Lower leg skin (tissue), 4 donors: ENCODE measurements around the gene OR2W1. TPM values are rescaled to one million over a fixed set of nuclear protein-coding genes. Genes with fewer than 3 reads are reported as not detected.
A peak's percentile ranks its signal among the peaks of the same experiment; 100 is the strongest.

Experiments
- DNase-seq, 2 donors: peaks; one replicate each; pipeline ENCODE4 v3.0.0-alpha.2; 2019; ENCODE audit warnings: low spot score in 2 of 2
- H3K4me3 ChIP-seq: fragments of 200-600 bp; sonication (generic); 2 replicates; pipeline ENCODE4 v1.5.1; 2017; ENCODE audit warnings: mild to moderate bottlenecking, low read depth; ENCODE audit not compliant: poor library complexity, severe bottlenecking
- POLR2A ChIP-seq, 2 donors: fragments of 450-650 bp; IDR thresholded peaks; one replicate each; pipeline ENCODE4 v1.6.1; 2016 to 2017; ENCODE audit warnings: antibody characterized with exemption in 2 of 2, mild to moderate bottlenecking in 1 of 2, moderate library complexity in 1 of 2
- WGBS, 2 donors: methylation state at CpG; one replicate each; pipeline ENCODE4 v1.1.5; 2018; 5-methylcytosine and 5-hydroxymethylcytosine counted together
- intact Hi-C: fragments of 100-400 bp; cut with DNase I; formaldehyde crosslinking; loops from one replicate; pipeline ENCODE4 v1.15.0; 2023; ENCODE audit warnings: low total_unique reads
- total RNA-seq, 4 donors: library from RNA; depleted of rRNA; stranded (reverse); fragments of >200 nt; gene quantifications; one replicate each; pipeline ENCODE4 v1.1.0, GENCODE V29; 2016
- TF ChIP-seq, protein P1 (sequence below), 3 donors: fragments of 450-650 bp; IDR thresholded peaks; one replicate each; pipeline ENCODE4 v1.5.1; 2016; ENCODE audit warnings: antibody characterized with exemption in 3 of 3, mild to moderate bottlenecking in 3 of 3, moderate library complexity in 2 of 3

OR2W1 gene
- total RNA-seq, 4 donors from 2014 or later = not detected

DNA sequence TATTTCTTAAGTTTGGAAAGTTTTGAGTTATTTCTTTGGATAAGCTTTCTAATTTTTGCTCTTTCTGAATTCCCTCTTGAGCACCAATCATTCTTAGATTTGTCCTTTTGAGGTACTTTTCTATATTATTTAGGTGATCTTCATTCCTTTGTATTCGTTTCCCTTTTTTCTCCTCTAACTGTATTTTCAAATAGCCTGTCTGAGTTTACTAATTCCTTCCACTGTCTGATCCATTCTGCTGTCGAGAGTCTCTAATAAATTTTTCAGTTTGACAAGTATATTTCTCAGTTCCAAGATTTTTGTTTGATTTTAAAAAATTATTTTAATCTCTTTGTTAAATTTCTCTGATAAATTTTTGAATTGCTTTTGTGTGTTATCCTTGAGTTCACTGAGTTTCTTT is 23.5 kb downstream of the OR2W1 start:
- TF ChIP-seq, protein P1, sequence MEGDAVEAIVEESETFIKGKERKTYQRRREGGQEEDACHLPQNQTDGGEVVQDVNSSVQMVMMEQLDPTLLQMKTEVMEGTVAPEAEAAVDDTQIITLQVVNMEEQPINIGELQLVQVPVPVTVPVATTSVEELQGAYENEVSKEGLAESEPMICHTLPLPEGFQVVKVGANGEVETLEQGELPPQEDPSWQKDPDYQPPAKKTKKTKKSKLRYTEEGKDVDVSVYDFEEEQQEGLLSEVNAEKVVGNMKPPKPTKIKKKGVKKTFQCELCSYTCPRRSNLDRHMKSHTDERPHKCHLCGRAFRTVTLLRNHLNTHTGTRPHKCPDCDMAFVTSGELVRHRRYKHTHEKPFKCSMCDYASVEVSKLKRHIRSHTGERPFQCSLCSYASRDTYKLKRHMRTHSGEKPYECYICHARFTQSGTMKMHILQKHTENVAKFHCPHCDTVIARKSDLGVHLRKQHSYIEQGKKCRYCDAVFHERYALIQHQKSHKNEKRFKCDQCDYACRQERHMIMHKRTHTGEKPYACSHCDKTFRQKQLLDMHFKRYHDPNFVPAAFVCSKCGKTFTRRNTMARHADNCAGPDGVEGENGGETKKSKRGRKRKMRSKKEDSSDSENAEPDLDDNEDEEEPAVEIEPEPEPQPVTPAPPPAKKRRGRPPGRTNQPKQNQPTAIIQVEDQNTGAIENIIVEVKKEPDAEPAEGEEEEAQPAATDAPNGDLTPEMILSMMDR (IDR thresholded peaks at IDR 0.05) = no peak
- no peak for TF ChIP-seq POLR2A (IDR thresholded peaks at IDR 0.05)
- no peak overlapping the region for H3K4me3 ChIP-seq
- 73 to 74% methylated on average over 2 of the region's 2 CpGs for WGBS, 2 donors
- intact Hi-C loops = loop anchor here (10.0 kb wide), 1 partner anchor 327 kb away; no protein-coding TSS in a partner anchor
- DNase-seq = no peak

DNA sequence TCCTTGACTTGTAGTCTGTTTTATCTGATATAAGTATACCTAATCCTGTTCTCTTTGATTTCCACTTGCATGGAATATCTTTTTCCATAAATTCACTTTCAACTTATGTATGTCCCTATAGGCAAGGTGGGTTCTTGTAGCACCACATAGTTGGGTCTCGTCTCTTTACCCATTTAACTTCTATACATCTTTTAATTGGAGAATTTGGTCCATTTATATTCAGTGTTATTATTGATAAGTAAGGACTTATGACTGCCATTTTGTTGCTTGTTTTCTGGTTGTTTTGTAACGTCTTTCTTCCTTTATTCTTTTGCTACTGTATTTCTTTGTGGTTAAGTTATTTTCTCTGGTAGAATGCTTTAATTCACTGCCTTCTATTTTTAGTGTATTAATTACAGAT is 25.3 kb downstream of the OR2W1 start:
- no peak for DNase-seq
- H3K4me3 ChIP-seq = no peak overlapping the region
- intact Hi-C loops = loop anchor here (5.0 to 10.0 kb wide), 2 partner anchors 182 to 325 kb away; no protein-coding TSS in a partner anchor
- TF ChIP-seq POLR2A (IDR thresholded peaks at IDR 0.05) = no peak
- TF ChIP-seq, protein P1 (IDR thresholded peaks at IDR 0.05) = no peak
- WGBS, 2 donors = 67 to 68% methylated on average over 2 of the region's 2 CpGs

DNA sequence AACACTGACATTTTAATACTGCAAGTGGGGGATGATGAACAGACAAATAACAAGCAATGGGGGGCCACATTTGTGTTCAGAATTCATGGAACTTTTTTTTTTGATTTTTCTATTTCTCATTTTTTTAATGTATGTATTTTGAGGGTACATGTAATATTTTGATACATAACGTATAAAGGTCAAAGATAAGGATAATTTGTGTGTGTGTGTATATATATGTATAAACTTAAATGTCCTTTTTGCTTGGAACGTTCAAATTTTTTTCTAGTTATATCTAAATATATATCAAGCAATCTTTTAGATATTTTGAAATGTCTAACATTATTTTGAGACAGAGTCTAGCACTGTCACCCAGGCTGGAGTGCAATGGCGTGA is 27.6 kb downstream of the OR2W1 start:
- DNase-seq = no peak
- intact Hi-C loops = loop anchor here (5.0 kb wide), 1 partner anchor 180 kb away; no protein-coding TSS in a partner anchor
- TF ChIP-seq, protein P1 (IDR thresholded peaks at IDR 0.05) = no peak
- TF ChIP-seq POLR2A (IDR thresholded peaks at IDR 0.05) = no peak
- 31 to 46% methylated on average over 3 of the region's 3 CpGs for WGBS, 2 donors
- no peak overlapping the region for H3K4me3 ChIP-seq

DNA sequence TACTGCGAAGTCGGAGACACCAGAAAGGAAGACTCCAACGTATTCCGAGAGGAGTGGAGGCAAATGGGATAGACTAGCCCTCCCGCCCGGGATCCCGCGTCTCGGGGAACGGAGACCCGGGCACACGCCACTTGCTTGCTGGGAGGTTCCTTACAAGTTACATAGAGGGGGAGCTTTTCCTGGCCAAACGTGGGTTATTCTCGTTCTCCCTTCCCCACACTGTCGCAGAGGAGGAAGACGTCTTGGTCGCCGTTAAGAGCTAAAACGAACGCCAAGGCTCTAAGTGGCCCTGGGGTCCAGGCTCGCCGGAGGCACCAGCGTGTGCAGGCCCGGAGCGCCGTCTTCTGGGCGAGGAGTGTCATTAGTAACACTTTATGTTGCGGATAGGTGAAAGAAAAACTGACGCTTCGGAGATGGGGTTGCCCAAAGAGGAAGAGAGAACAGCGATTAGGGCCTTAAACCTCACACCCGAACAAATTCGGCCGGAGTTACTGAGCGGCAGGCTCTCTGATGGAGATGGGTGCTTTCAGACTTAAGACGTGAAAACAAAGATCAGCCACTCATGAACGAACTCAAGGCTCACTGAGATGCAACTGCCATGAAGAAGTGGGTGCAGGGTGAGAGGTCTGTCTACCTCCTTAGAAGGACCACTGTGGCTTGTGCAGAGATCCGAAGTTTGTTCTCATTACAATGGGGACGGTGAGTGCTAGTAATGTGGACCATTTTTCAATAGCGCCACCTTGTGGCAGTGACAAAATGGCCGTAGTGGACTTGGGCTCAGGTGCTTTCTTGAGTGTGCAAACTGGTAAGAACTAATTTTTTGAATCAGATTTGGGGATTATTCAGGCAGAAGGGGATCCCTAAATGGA is 28.2 kb downstream of the OR2W1 start:
- peak overlapping the region; percentile 19 for H3K4me3 ChIP-seq
- 1% methylated on average over 41 of the region's 41 CpGs for WGBS, 2 donors
- no peak for TF ChIP-seq POLR2A (IDR thresholded peaks at IDR 0.05)
- TF ChIP-seq, protein P1 (IDR thresholded peaks at IDR 0.05) = peak in 1 of 3 donors; percentile 20
- intact Hi-C loops = loop anchor here (5.0 kb wide), 1 partner anchor 179 kb away; no protein-coding TSS in a partner anchor
- DNase-seq = peak; percentile 83 to 96

DNA sequence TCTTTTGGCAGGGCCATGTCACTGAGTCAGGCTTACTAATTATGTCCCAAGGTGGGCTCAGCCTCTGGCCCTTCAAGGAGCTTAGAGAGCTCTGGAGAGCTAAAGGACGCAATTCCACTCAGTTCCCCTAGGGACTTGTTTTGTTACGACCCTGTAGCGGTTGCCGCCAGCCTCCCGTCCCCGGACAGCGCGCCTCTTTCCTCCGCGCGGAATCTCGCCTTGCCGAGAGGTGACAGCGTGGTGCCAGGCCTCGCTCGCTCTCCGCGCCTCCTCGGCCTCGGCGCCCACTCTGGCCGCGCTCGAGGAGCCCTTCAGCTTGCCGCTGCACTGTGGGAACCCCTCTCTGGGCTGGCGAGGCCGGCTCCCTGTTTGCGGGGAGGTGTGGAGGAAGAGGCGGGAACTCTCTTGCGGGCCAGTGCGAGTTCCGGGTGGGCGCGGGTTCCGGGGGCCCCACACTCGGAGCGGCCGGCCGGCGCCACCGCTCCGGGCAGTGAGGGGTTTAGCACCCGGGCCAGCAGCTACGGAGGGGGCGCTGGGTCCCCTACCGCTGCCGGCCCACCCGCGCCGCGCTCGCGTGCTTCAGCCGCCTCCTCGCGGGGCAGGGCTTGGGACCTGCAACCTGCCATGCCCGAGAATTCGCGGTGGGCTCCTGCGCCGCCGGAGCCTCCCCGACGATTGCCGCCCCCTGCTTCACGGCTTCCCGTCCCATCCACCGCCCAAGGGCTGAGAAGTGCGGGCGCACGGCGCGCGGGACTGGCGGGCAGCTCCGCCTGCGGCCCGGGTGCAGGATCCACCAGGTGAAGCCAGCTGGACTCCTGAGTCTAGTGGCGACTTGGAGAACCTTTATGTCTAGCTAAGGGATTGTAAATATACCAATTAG is 30.0 kb downstream of the OR2W1 start:
- intact Hi-C loops = loop anchor here (5.0 kb wide), 1 partner anchor 178 kb away; no protein-coding TSS in a partner anchor
- TF ChIP-seq, protein P1 (IDR thresholded peaks at IDR 0.05) = no peak
- no peak for TF ChIP-seq POLR2A (IDR thresholded peaks at IDR 0.05)
- no peak overlapping the region for H3K4me3 ChIP-seq
- 52 to 80% methylated on average over 42 to 62 of the region's 79 CpGs for WGBS, 2 donors
- DNase-seq = peak in 1 of 2 donors; percentile 82
